ENCODE data around the gene GPRC5B. TPM values are rescaled to one million over a fixed set of nuclear protein-coding genes. Genes with fewer than 3 reads are reported as not detected.
A peak's percentile ranks its signal among the peaks of the same experiment; 100 is the strongest.

GPRC5B gene
- total RNA-seq, 1 donor from 2014 or later: 0.07 TPM

- intact Hi-C loops (cut with micrococcal nuclease): loop anchor here (5.0 kb wide), 1 partner anchor 1173 kb away; no protein-coding TSS in a partner anchor
- Mint-ChIP-seq H3K9me3 (peaks cover 2% of the 10 kb centered on the region), H3K36me3 (ENCODE audit: low read depth) (no peaks in the 10 kb centered on the region), H3K4me1 (peaks cover 9% of the 10 kb centered on the region), H3K4me3 (no peak overlapping the region), H3K27me3 (peaks cover 20% of the 10 kb centered on the region), H3K27ac (no peak overlapping the region)
- no peak for TF ChIP-seq CTCF (IDR thresholded peaks at IDR 0.05)
- POLR2A ChIA-PET: no interaction called here
- ATAC-seq (ENCODE audit: low read depth) (no peak), DNase-seq (no peak)
- CTCF ChIA-PET: interaction anchor here (0.7 to 1.6 kb wide), 3 partner anchors 8 to 476 kb away, joined by 3 to 5 read pairs (median 3); no protein-coding TSS in a partner anchor
Measured at GRCh38 chr16:19908921-19909320, 24.3 kb upstream of the GPRC5B start.

GRCh38 chr16:19907161-19907992, 22.7 kb upstream of the GPRC5B start:
- Mint-ChIP-seq H3K27me3 (peaks cover 21% of the 10 kb centered on the region), H3K9me3 (no peaks in the 10 kb centered on the region), H3K36me3 (ENCODE audit: low read depth) (no peaks in the 10 kb centered on the region), H3K4me3 (no peak overlapping the region), H3K4me1 (peaks cover 9% of the 10 kb centered on the region), H3K27ac (no peak overlapping the region)
- intact Hi-C loops (cut with micrococcal nuclease): loop anchor here (5.0 kb wide), 1 partner anchor 1175 kb away; no protein-coding TSS in a partner anchor
- ChIA-PET CTCF (interaction anchor here (0.6 to 1.7 kb wide), 10 partner anchors 9 to 825 kb away, joined by 3 to 34 read pairs (median 4); no protein-coding TSS in a partner anchor), POLR2A (interaction anchor here (0.5 to 0.7 kb wide), 2 partner anchors 383 to 997 kb away, joined by 3 to 5 read pairs; no protein-coding TSS in a partner anchor)
- no peak for TF ChIP-seq CTCF (IDR thresholded peaks at IDR 0.05)
- ATAC-seq (ENCODE audit: low read depth) (peak; percentile 86), DNase-seq (peak; percentile 29)

- ATAC-seq (ENCODE audit: low read depth) (no peak), DNase-seq (no peak)
- H3K4me1 Mint-ChIP-seq: no peaks in the 10 kb centered on the region
- intact Hi-C loops (cut with micrococcal nuclease): no loop called here
- ChIA-PET CTCF (no interaction called here), POLR2A (no interaction called here)
- H3K4me3 Mint-ChIP-seq: no peak overlapping the region
- no peaks in the 10 kb centered on the region for H3K36me3 Mint-ChIP-seq (ENCODE audit: low read depth)
- no peaks in the 10 kb centered on the region for H3K9me3 Mint-ChIP-seq
- no peak for TF ChIP-seq CTCF (IDR thresholded peaks at IDR 0.05)
- H3K27ac Mint-ChIP-seq: no peak overlapping the region
- peaks cover 15% of the 10 kb centered on the region for H3K27me3 Mint-ChIP-seq
Measured at GRCh38 chr16:19901164-19901563, 16.5 kb upstream of the GPRC5B start.

GRCh38 chr16:19899605-19899955, 14.9 kb upstream of the GPRC5B start:
- Mint-ChIP-seq H3K4me3 (no peak overlapping the region), H3K36me3 (ENCODE audit: low read depth) (no peaks in the 10 kb centered on the region), H3K9me3 (no peaks in the 10 kb centered on the region), H3K27me3 (peaks cover 15% of the 10 kb centered on the region), H3K4me1 (no peaks in the 10 kb centered on the region), H3K27ac (no peak overlapping the region)
- CTCF ChIA-PET: interaction anchor here (1.6 kb wide), 1 partner anchor 8 kb away, joined by 5 read pairs; no protein-coding TSS in a partner anchor
- POLR2A ChIA-PET: no interaction called here
- TF ChIP-seq CTCF (IDR thresholded peaks at IDR 0.05): no peak
- DNase-seq (no peak), ATAC-seq (ENCODE audit: low read depth) (no peak)
- intact Hi-C loops (cut with micrococcal nuclease): loop anchor here (2.0 kb wide), 1 partner anchor 485 kb away; no protein-coding TSS in a partner anchor

- peaks cover 15% of the 10 kb centered on the region for H3K27me3 Mint-ChIP-seq
- no peak for DNase-seq
- H3K4me3 Mint-ChIP-seq: no peak overlapping the region
- peak; percentile 52 for ATAC-seq (ENCODE audit: low read depth)
- no peaks in the 10 kb centered on the region for H3K9me3 Mint-ChIP-seq
- CTCF ChIA-PET: interaction anchor here (0.9 to 1.6 kb wide), 3 partner anchors 9 to 17 kb away, joined by 3 to 5 read pairs (median 5); no protein-coding TSS in a partner anchor
- no peak overlapping the region for H3K27ac Mint-ChIP-seq
- POLR2A ChIA-PET: no interaction called here
- no peaks in the 10 kb centered on the region for H3K36me3 Mint-ChIP-seq (ENCODE audit: low read depth)
- intact Hi-C loops (cut with micrococcal nuclease): loop anchor here (2.0 kb wide), 1 partner anchor 486 kb away; no protein-coding TSS in a partner anchor
- TF ChIP-seq CTCF (IDR thresholded peaks at IDR 0.05): peak; percentile 79
- H3K4me1 Mint-ChIP-seq: no peaks in the 10 kb centered on the region
Measured at GRCh38 chr16:19898924-19899604, 14.4 kb upstream of the GPRC5B start.

All from activated B cell treated with CpG ODN at 0.5 μM for 24 hours (primary cell).